ENCODE results near the gene ATP2B2. TPM values are rescaled to one million over a fixed set of nuclear protein-coding genes. Genes with fewer than 3 reads are reported as not detected.

The ATP2B2 gene
- total RNA-seq, 1 donor from 2014 or later = not detected

DNA sequence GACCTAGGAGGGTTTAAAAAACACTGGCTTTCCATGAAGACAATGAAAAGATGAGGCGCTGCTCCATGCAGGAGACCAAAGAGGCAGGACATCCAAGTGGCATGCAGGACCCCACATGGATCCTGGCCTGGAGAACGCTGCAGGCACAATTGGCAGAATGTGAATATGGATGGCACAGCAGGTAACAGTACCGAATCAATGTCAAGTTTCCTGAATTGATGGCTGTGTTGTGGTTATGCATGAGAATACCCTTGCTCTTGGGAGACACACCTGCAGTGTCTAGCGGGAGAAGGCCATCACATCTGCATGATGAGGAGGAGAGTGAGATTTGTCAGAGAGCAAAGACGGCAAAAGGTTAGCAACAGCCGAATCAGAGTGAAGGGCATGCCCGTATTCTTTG, 110.2 kb downstream of the ATP2B2 start:
- Histone ChIP-seq H3K27me3 (ENCODE audit: low read depth) (no peaks in the 10 kb centered on the region), H3K27ac (replicated peaks) (no peak overlapping the region), H3K4me1 (no peaks in the 10 kb centered on the region), H3K4me3 (no peak overlapping the region), H3K9me3 (replicated peaks) (no peaks in the 10 kb centered on the region), H3K36me3 (no peaks in the 10 kb centered on the region)
- intact Hi-C loops (cut with micrococcal nuclease) = no loop called here
- no peak for DNase-seq
- TF ChIP-seq, protein P1, sequence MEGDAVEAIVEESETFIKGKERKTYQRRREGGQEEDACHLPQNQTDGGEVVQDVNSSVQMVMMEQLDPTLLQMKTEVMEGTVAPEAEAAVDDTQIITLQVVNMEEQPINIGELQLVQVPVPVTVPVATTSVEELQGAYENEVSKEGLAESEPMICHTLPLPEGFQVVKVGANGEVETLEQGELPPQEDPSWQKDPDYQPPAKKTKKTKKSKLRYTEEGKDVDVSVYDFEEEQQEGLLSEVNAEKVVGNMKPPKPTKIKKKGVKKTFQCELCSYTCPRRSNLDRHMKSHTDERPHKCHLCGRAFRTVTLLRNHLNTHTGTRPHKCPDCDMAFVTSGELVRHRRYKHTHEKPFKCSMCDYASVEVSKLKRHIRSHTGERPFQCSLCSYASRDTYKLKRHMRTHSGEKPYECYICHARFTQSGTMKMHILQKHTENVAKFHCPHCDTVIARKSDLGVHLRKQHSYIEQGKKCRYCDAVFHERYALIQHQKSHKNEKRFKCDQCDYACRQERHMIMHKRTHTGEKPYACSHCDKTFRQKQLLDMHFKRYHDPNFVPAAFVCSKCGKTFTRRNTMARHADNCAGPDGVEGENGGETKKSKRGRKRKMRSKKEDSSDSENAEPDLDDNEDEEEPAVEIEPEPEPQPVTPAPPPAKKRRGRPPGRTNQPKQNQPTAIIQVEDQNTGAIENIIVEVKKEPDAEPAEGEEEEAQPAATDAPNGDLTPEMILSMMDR (IDR thresholded peaks at IDR 0.05; ENCODE audit: borderline replicate concordance) = no peak

DNA sequence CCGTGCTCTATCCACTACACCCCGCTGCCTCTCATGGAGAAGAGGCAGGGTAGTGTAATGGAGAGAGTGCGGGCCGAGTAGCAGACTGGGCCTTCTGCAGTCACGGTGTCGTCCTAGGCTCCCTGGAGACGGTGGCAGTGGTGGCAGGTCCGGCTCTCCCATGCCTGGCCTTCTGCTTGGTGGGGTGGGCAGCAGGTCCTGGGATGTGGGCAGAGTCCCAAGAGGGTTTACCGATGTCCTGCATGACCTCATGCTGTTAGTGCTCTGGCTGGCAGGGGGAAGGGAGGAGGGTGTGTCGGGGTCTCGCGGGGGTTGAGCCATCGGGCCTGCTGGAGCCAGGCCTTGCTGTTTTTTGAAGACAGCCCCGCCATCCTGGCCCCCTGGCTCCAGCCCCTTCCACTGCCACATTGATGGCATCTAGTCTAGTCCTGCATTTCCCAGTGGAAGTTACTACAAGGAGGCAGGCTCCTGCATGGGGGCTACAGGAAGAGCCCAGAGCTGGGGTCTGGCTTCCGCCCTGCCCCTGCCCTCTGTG, 110.8 kb downstream of the ATP2B2 start:
- Histone ChIP-seq H3K4me1 (no peaks in the 10 kb centered on the region), H3K4me3 (no peak overlapping the region), H3K27ac (replicated peaks) (no peak overlapping the region), H3K27me3 (ENCODE audit: low read depth) (no peaks in the 10 kb centered on the region), H3K9me3 (replicated peaks) (peaks cover 5% of the 10 kb centered on the region), H3K36me3 (no peaks in the 10 kb centered on the region)
- intact Hi-C loops (cut with micrococcal nuclease) = no loop called here
- TF ChIP-seq, protein P1 (IDR thresholded peaks at IDR 0.05; ENCODE audit: borderline replicate concordance) = no peak
- no peak for DNase-seq

DNA sequence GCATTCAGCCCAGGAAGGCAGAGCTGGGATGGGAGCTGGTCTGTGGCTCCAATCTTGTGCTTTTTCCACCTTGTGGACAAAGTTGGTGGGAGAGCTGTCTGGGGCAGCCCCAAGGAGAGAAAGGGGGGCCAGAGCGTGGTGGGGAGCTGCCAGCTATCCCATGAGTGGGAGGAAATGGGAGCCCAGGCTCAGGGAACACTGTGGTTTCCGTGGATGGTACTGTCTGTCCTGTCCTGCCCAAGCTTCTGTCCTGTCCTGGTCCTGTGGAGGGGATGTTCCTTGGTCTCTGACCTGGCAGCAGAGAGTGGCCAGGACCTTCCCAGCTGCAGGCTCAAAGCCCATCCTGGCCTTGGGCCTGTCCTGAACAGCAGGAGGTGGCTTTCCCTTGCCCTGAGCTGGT, 111.9 kb downstream of the ATP2B2 start:
- Histone ChIP-seq H3K4me3 (no peak overlapping the region), H3K9me3 (replicated peaks) (peaks cover 16% of the 10 kb centered on the region), H3K4me1 (no peaks in the 10 kb centered on the region), H3K36me3 (no peaks in the 10 kb centered on the region), H3K27ac (replicated peaks) (no peak overlapping the region), H3K27me3 (ENCODE audit: low read depth) (no peaks in the 10 kb centered on the region)
- DNase-seq = no peak
- TF ChIP-seq, protein P1 (IDR thresholded peaks at IDR 0.05; ENCODE audit: borderline replicate concordance) = no peak
- intact Hi-C loops (cut with micrococcal nuclease) = no loop called here

DNA sequence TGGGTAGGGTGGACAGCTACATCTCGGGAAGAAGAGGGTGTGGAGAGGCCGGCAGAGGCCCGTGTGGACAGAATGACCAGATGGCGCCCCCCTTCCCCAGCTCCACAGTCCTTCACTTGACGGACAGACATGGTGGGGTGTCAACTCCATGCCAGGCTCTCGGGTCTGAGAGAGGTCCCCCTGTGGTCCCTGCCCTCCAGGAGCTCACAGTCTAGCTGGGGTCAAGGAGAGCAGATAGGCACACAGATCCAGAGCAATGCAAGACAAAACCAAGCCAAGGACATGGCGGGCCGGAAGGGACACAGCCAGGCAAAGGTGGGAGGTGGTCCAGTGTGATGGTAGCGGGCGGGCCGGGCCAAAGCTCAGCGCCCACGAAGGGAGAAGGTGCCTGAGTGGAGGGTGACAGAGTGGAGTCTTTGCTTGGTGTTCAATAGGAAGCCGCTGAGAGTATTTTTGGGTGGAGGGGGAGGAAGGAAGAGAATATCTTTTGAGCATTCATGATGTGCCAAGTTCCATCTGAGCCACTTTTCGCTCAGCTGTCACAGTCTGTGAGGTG, 112.4 kb downstream of the ATP2B2 start:
- H3K9me3 ChIP-seq (replicated peaks) = peaks cover 21% of the 10 kb centered on the region
- no peaks in the 10 kb centered on the region for H3K27me3 ChIP-seq (ENCODE audit: low read depth)
- H3K36me3 ChIP-seq = no peaks in the 10 kb centered on the region
- TF ChIP-seq, protein P1 (IDR thresholded peaks at IDR 0.05; ENCODE audit: borderline replicate concordance) = no peak
- no peak for DNase-seq
- H3K4me1 ChIP-seq = no peaks in the 10 kb centered on the region
- H3K4me3 ChIP-seq = no peak overlapping the region
- intact Hi-C loops (cut with micrococcal nuclease) = no loop called here
- H3K27ac ChIP-seq (replicated peaks) = no peak overlapping the region

DNA sequence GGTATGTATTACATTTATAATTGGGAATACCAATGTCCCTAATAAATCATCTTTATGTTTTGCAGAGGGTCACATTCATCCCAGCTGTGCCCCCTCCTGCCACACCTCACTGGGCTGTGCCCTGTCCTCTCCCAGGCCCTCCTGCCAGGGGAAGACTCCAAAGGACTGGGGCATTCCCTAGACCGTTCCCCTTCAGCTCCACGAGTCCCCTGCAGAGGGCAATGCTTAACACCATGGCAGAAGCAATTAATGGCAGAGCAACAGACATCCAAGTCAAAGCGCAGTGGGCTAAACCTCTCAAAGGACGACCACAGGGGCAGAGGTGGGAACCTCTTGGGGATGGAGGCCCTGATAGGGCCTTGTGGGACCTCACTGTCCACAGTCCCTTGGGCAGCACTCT, 113.1 kb downstream of the ATP2B2 start:
- intact Hi-C loops (cut with micrococcal nuclease) = no loop called here
- no peak overlapping the region for H3K27ac ChIP-seq (replicated peaks)
- H3K4me1 ChIP-seq = no peaks in the 10 kb centered on the region
- DNase-seq = no peak
- TF ChIP-seq, protein P1 (IDR thresholded peaks at IDR 0.05; ENCODE audit: borderline replicate concordance) = no peak
- H3K27me3 ChIP-seq (ENCODE audit: low read depth) = no peaks in the 10 kb centered on the region
- no peaks in the 10 kb centered on the region for H3K36me3 ChIP-seq
- peaks cover 29% of the 10 kb centered on the region for H3K9me3 ChIP-seq (replicated peaks)
- H3K4me3 ChIP-seq = no peak overlapping the region
